HG03108 (cell line): ENCODE data around the gene YIPF3.
"Not testable (repeated sequence)": the region's sequence is repeated elsewhere in the genome, so short reads cannot be mapped to it uniquely, and the experiment has no call there.

Experiments used
- ATAC-seq: cut with Tn5 transposase; IDR thresholded peaks from one replicate; pipeline ENCODE4 v1.9.1; 2021; ENCODE audit warnings: moderate library complexity; ENCODE audit not compliant: unreplicated experiment

YIPF3 gene

GRCh38 chr6:43516697-43517504, at the start of gene YIPF3, which contains the start of gene POLR1C:
TSS of gene YIPF3 (minus strand) at chr6:43516926. CDS start at chr6:43516807, 119 bp downstream.
TSS of gene POLR1C (plus strand) at chr6:43517089. CDS start at chr6:43517110, 21 bp downstream.
- ATAC-seq, result peak; percentile 87

- ATAC-seq, result no peak
These were observed 42.6 kb upstream of the YIPF3 start for GRCh38 chr6:43559328-43559727.

- not testable (repeated sequence) for ATAC-seq
These were observed 40.9 kb upstream of the YIPF3 start for GRCh38 chr6:43557620-43558019.

GRCh38 chr6:43547222-43547621, 30.5 kb upstream of the YIPF3 start:
- no peak for ATAC-seq

GRCh38 chr6:43544461-43544860, 27.7 kb upstream of the YIPF3 start:
- no peak for ATAC-seq

- ATAC-seq, result no peak
These were observed 25.2 kb upstream of the YIPF3 start for GRCh38 chr6:43541774-43542471.

- no peak for ATAC-seq
These were observed 23.8 kb upstream of the YIPF3 start for GRCh38 chr6:43540507-43540906.

- not testable (repeated sequence) for ATAC-seq
These were observed 22.7 kb upstream of the YIPF3 start for GRCh38 chr6:43539409-43539808.

GRCh38 chr6:43538986-43539385, 22.3 kb upstream of the YIPF3 start:
- not testable (repeated sequence) for ATAC-seq

GRCh38 chr6:43532201-43532600, 15.5 kb upstream of the YIPF3 start:
- ATAC-seq, result no peak

GRCh38 chr6:43524483-43524961, 7.8 kb upstream of the YIPF3 start:
- no peak for ATAC-seq

- ATAC-seq, result no peak
These were observed 6.6 kb upstream of the YIPF3 start for GRCh38 chr6:43523284-43523683.

- no peak for ATAC-seq
These were observed 6.0 kb upstream of the YIPF3 start for GRCh38 chr6:43522547-43523261.

- no peak for ATAC-seq
These were observed 5.1 kb upstream of the YIPF3 start for GRCh38 chr6:43521836-43522235.

- ATAC-seq, result no peak
These were observed 3.4 kb upstream of the YIPF3 start for GRCh38 chr6:43520097-43520496.

GRCh38 chr6:43517505-43518357, 1.0 kb upstream of the YIPF3 start:
- ATAC-seq, result no peak

GRCh38 chr6:43516367-43516696, 394 bp downstream of the YIPF3 start:
- no peak for ATAC-seq

GRCh38 chr6:43515808-43516207, 918 bp downstream of the YIPF3 start:
- no peak for ATAC-seq

GRCh38 chr6:43511824-43512415, 4.8 kb downstream of the YIPF3 start:
- no peak for ATAC-seq

- no peak for ATAC-seq
These were observed 5.9 kb downstream of the YIPF3 start for GRCh38 chr6:43510827-43511163.
